GM19324 (cell line): Measurements from ENCODE around the gene PLAAT3.
"Not testable (repeated sequence)": the region's sequence is repeated elsewhere in the genome, so short reads cannot be mapped to it uniquely, and the experiment has no call there.

Source experiments
- ATAC-seq: cut with Tn5 transposase; IDR thresholded peaks from one replicate; pipeline ENCODE4 v1.9.1; 2021; ENCODE audit warnings: mild to moderate bottlenecking, moderate library complexity; ENCODE audit not compliant: unreplicated experiment, low FRiP score

PLAAT3 gene

DNA sequence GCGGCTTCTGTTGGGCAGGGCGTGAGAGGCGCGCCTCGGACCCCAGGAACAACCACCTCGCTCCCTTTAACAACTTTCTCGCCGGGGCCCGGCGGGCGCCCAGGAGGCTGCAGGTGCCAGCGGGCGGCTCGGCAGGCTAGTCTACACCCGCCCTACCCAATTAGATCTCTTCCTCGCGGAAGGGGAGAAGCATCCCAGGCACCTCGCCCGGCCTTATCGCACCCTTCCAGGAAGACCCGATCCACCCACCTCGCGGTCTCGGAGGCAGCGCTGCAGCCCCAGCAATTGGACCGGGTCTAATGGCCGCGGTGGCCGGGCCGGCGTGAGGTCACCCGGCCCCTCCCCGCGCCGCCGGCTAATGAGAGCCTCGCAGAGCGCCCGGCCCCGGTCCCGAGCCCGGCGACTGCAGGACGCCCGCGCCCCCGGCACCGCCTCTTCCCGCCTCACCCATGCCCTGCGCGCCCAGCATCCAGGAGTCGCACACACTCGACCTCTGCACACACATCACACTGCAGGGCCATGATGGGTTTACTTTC, at the start of gene PLAAT3:
PLAAT3 (minus strand) TSS at position 298 of the 536 bp plus-strand sequence. CDS start 419 bp downstream, outside the sequence.
- no peak for ATAC-seq

GRCh38 chr11:63663809-63664208, 49.6 kb upstream of the PLAAT3 start:
- no peak for ATAC-seq

- no peak for ATAC-seq
These were observed 46.7 kb upstream of the PLAAT3 start for GRCh38 chr11:63660972-63661371.

- ATAC-seq = no peak
These were observed 38.4 kb upstream of the PLAAT3 start for GRCh38 chr11:63652671-63653070.

- no peak for ATAC-seq
These were observed 29.0 kb upstream of the PLAAT3 start for GRCh38 chr11:63643205-63643604.

- no peak for ATAC-seq
These were observed 27.5 kb upstream of the PLAAT3 start for GRCh38 chr11:63641727-63642126.

- ATAC-seq = no peak
These were observed 25.1 kb upstream of the PLAAT3 start for GRCh38 chr11:63639199-63639832.

- ATAC-seq = not testable (repeated sequence)
These were observed 24.2 kb upstream of the PLAAT3 start for GRCh38 chr11:63638436-63638835.

- ATAC-seq = no peak
These were observed 21.7 kb upstream of the PLAAT3 start for GRCh38 chr11:63635762-63636465.

DNA sequence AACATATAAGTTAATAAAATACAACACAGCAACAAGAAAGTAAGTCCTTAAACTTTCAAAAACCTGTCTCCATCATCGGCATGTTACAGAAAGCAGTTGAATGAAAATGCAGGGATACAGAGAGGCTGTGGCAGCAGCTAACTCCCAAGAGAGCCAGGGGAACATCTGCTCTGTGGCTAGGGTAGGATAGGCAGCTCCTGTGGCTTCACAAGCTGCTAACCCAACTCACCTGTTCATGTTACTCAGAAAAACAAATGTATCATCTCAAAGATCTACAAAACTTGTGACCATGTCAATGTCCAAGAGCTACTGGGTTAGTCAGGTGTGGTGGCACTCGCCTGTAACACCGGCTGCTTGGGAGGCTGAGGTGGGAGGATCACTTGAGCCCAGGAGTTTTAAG, 15.2 kb upstream of the PLAAT3 start:
- no peak for ATAC-seq

DNA sequence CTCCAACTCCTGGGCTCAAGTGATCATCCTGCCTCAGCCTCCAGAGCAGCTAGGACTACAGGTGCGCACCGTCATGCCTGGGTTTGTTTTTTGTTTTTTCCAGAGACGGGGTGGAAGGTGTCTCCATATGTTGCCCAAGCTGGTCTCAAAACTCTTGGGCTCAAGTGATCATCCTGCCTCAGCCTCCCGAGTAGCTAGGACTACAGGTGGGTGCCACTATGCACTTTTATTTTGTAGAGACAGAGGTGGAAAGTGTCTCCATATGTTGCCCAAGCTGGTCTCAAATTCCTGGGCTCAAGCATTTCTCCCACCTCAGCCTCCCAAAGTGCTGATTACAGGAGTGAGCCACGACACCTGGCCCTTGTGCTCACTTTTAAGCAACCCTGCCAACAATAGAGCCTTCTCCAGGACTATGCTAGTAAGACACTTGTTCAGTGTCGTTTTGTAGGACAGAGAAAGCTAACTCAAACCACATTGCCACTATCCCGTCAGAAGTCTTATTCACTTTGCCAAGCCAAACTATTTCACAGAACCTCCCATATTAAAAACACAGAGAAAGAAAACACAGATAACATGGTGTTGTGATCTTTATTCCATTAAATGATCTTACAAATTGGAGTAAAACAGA, 9.4 kb upstream of the PLAAT3 start:
- no peak for ATAC-seq

GRCh38 chr11:63622323-63622722, 8.1 kb upstream of the PLAAT3 start:
- no peak for ATAC-seq

DNA sequence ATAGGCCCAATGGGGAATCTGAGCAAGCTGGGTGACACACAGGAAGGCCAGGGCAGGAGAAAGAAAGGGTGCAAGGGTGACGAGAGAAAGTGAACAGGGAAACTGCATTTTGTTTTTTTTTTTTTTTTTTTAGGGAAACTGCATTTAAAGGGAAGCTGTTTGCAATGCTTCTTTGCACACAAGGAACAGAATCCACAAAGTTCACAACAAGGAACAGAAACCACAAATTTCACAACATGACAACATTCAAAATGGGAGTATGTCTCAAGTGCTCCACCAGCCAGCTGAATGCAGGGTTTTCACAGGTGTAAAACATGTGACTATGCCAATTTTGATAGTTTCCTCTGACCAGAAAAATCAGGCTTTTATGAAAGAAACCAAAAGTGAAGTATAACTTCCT, 6.8 kb upstream of the PLAAT3 start:
- no peak for ATAC-seq

GRCh38 chr11:63619967-63620366, 5.7 kb upstream of the PLAAT3 start:
- no peak for ATAC-seq

GRCh38 chr11:63617686-63618085, 3.5 kb upstream of the PLAAT3 start:
- not testable (repeated sequence) for ATAC-seq

GRCh38 chr11:63616953-63617352, 2.7 kb upstream of the PLAAT3 start:
- no peak for ATAC-seq

DNA sequence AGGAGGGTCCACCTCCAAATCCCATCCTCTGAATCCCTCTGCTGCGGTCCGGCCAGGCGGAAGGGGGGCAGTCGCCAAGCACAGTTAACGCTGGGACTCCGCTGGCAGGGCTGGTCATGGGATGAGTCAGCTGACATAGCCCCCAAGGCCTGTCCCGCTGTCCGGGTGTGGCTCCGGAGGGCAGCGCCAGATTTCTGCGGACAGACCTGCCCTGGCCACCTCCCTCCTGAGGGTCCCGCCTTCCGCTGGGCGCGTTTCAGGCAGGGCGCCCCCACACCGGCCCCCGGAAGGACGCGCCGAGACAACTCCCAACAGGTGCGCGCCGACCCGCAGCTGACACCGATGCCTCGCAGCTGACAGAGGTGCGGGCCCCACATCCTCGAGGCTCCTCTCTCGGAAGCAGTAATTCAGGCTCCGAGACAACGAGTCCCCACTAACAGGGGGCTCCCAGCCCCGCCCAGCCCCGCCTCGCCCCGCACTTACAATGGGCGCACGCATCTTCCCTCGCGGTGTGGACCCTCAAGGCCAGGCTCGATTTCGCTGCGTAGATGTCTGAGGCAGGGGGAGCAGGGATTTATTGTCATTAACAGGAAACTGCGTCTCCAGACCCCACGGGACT, 607 bp downstream of the PLAAT3 start:
- ATAC-seq = no peak

- no peak for ATAC-seq
These were observed 2.1 kb downstream of the PLAAT3 start for GRCh38 chr11:63612181-63612580.

- ATAC-seq = no peak
These were observed 2.9 kb downstream of the PLAAT3 start for GRCh38 chr11:63611395-63611747.

DNA sequence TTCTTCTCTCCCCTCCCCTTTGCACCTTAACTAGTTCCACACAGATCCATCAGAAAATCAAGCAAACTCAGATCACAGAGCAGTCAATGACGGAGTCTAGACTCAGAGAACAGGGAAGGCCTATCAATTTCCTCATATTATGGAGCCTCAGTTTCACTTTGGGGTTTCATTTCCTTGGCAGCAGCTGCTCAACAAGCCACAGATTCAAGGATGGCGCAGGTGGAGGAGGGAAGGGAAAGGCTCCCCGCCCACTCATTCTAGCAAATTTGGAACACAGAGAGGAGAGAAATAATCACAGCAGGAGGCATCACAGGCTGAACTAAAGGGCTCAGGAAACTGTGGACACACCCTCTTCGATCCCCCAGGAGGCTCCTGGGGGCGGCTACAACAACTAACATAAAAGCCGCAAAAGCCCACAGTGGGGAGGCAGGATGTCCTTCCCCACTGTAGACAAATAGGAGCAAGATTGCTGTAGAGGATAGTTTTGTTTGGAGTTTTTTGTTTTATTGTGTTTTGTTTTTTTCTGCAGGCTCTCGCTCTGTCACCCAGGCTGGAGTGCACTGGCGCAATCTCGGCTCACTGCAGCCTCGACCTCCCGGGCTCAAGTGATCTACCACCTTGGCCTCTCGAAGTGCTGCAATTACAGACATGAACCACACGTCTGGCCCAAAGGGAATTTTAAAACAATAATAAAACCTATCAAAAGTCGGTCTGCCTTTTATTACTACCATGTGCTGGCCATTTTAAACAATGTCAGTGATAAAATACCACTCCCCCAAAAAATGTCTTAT, 3.4 kb downstream of the PLAAT3 start:
- ATAC-seq = no peak
